DOHH2 (cell line): ENCODE results near the gene KCNJ11.

Source experiments
- H3F3A ChIP-seq: fragments of 200-600 bp; sonication (generic), shearing (Covaris generic); 2 replicates; pipeline ENCODE4 v1.6.0; 2016; ENCODE audit warnings: antibody characterized with exemption, mild to moderate bottlenecking; ENCODE audit not compliant: control insufficient read depth, insufficient read depth
- H3K27ac ChIP-seq: fragments of 200-600 bp; sonication (generic); 2 replicates; pipeline ENCODE4 v1.5.1; 2014; ENCODE audit warnings: low read depth, mild to moderate bottlenecking, low read length, moderate library complexity
- H3K27me3 ChIP-seq: fragments of 200-600 bp; sonication (generic); 2 replicates; pipeline ENCODE4 v1.6.1; 2014; ENCODE audit warnings: mild to moderate bottlenecking, low read length, mixed read lengths; ENCODE audit not compliant: control insufficient read depth
- H3K36me3 ChIP-seq: fragments of 200-600 bp; sonication (generic); 2 replicates; pipeline ENCODE4 v1.6.1; 2014; ENCODE audit warnings: mild to moderate bottlenecking, low read length, moderate library complexity, mixed read lengths; ENCODE audit not compliant: control insufficient read depth
- H3K4me1 ChIP-seq: fragments of 200-600 bp; sonication (generic); 2 replicates; pipeline ENCODE4 v1.6.1; 2014; ENCODE audit warnings: mild to moderate bottlenecking, low read length, mixed read lengths; ENCODE audit not compliant: control insufficient read depth
- H3K4me2 ChIP-seq: fragments of 200-600 bp; sonication (generic); 2 replicates; pipeline ENCODE4 v1.6.0; 2014; ENCODE audit warnings: mild to moderate bottlenecking, low read length, moderate library complexity
- H3K4me3 ChIP-seq: fragments of 200-600 bp; sonication (generic); 2 replicates; pipeline ENCODE4 v1.5.1; 2014; ENCODE audit warnings: mild to moderate bottlenecking, low read length, mixed read lengths
- H3K79me2 ChIP-seq: fragments of 200-600 bp; sonication (generic); 2 replicates; pipeline ENCODE4 v1.6.1; 2014; ENCODE audit warnings: mild to moderate bottlenecking, low read length, mixed read lengths; ENCODE audit not compliant: control insufficient read depth
- H3K9me2 ChIP-seq: fragments of 200-600 bp; sonication (generic); replicated peaks from 2 replicates; pipeline ENCODE4 v1.6.1; 2014; ENCODE audit warnings: mild to moderate bottlenecking, low read length, mixed read lengths; ENCODE audit not compliant: control insufficient read depth
- H3K9me3 ChIP-seq: fragments of 200-600 bp; sonication (generic); 2 replicates; pipeline ENCODE4 v1.6.1; 2014; ENCODE audit warnings: antibody characterized with exemption, low read length, mixed read lengths; ENCODE audit not compliant: control insufficient read depth, insufficient read depth
- H4K20me1 ChIP-seq: fragments of 200-600 bp; sonication (generic); 2 replicates; pipeline ENCODE4 v1.6.0; 2014; ENCODE audit warnings: low read depth, mild to moderate bottlenecking, antibody characterized with exemption, low read length, moderate library complexity; ENCODE audit not compliant: control insufficient read depth, insufficient read depth
- CTCF ChIP-seq: fragments of 200-600 bp; sonication (generic); IDR thresholded peaks from one replicate; pipeline ENCODE4 v1.5.1; 2014; ENCODE audit warnings: antibody characterized with exemption, mild to moderate bottlenecking, low read depth, low read length; ENCODE audit not compliant: poor library complexity, severe bottlenecking
- EZH2phosphoT487 ChIP-seq: fragments of 200-600 bp; sonication (generic); IDR thresholded peaks from 2 replicates; pipeline ENCODE4 v1.6.1; 2017; ENCODE audit warnings: borderline replicate concordance, mild to moderate bottlenecking, antibody characterized with exemption, low read length, moderate library complexity, mixed read lengths

The KCNJ11 gene

GRCh38 chr11:17366495-17366894 lies 22.0 kb downstream of the KCNJ11 start:
- peaks cover 46% of the 10 kb centered on the region for H3K9me3 ChIP-seq

GRCh38 chr11:17354601-17354991 lies 33.9 kb downstream of the KCNJ11 start:
- Histone ChIP-seq H3K4me2 (peak overlapping the region; percentile 74), H3K36me3 (peaks cover 66% of the 10 kb centered on the region), H3K79me2 (peaks cover 74% of the 10 kb centered on the region), H3K4me3 (peak overlapping the region; percentile 77), H4K20me1 (no peaks in the 10 kb centered on the region; the same call in 1 of the 2 replicates), H3K27me3 (peaks cover 3% of the 10 kb centered on the region; the same call in 1 of the 2 replicates), H3F3A (peaks cover 23% of the 10 kb centered on the region), H3K9me3 (no peaks in the 10 kb centered on the region), H3K4me1 (peaks cover 46% of the 10 kb centered on the region), H3K9me2 (no peaks in the 10 kb centered on the region), H3K27ac (peak overlapping the region; percentile 95)
- TF ChIP-seq CTCF = peak; percentile 61
- no peak for TF ChIP-seq EZH2phosphoT487

More at GRCh38 chr11:17366495-17366894, 22.0 kb downstream of the KCNJ11 start:
- no peak overlapping the region for H3K4me2 ChIP-seq
- H3K79me2 ChIP-seq = peaks cover 63% of the 10 kb centered on the region
- peaks cover 95% of the 10 kb centered on the region for H3K36me3 ChIP-seq
- no peaks in the 10 kb centered on the region for H4K20me1 ChIP-seq
- TF ChIP-seq EZH2phosphoT487 (no peak), CTCF (no peak)
- no peaks in the 10 kb centered on the region for H3K4me1 ChIP-seq
- no peak overlapping the region for H3K27ac ChIP-seq
- H3K4me3 ChIP-seq = no peak overlapping the region
- no peaks in the 10 kb centered on the region for H3F3A ChIP-seq
- H3K27me3 ChIP-seq = no peaks in the 10 kb centered on the region
- no peaks in the 10 kb centered on the region for H3K9me2 ChIP-seq

GRCh38 chr11:17353821-17354600 lies 34.4 kb downstream of the KCNJ11 start:
- H3K4me2 ChIP-seq = peak overlapping the region; percentile 74
- peaks cover 68% of the 10 kb centered on the region for H3K79me2 ChIP-seq
- TF ChIP-seq CTCF (no peak), EZH2phosphoT487 (no peak)
- peaks cover 3% of the 10 kb centered on the region; the same call in 1 of the 2 replicates for H3K27me3 ChIP-seq
- H3K4me1 ChIP-seq = peaks cover 46% of the 10 kb centered on the region
- peaks cover 23% of the 10 kb centered on the region for H3F3A ChIP-seq
- H3K9me3 ChIP-seq = no peaks in the 10 kb centered on the region
- H3K9me2 ChIP-seq = no peaks in the 10 kb centered on the region
- peaks cover 60% of the 10 kb centered on the region for H3K36me3 ChIP-seq
- peak overlapping the region; percentile 95 for H3K27ac ChIP-seq
- H4K20me1 ChIP-seq = no peaks in the 10 kb centered on the region; the same call in 1 of the 2 replicates
- H3K4me3 ChIP-seq = peak overlapping the region; percentile 77
